ENCODE results near the gene NOL12.
"Not testable (repeated sequence)": the region's sequence is repeated elsewhere in the genome, so short reads cannot be mapped to it uniquely, and the experiment has no call there.

The NOL12 gene

GRCh38 chr22:37686002-37686982, at the start of gene NOL12:
NOL12 (plus strand) TSS chr22:37686343; CDS start chr22:37686393, 50 bp downstream.
- peak; percentile 73 for DNase-seq (ENCODE audit: low read depth)

GRCh38 chr22:37636949-37637273, 49.2 kb upstream of the NOL12 start:
- DNase-seq (ENCODE audit: low read depth) = no peak

- no peak for DNase-seq (ENCODE audit: low read depth)
Observed at GRCh38 chr22:37638391-37639069, 47.6 kb upstream of the NOL12 start.

GRCh38 chr22:37639070-37639760, 46.9 kb upstream of the NOL12 start, which contains the start of gene SH3BP1:
SH3BP1 (plus strand) TSS chr22:37639669; CDS start chr22:37639788, 119 bp downstream.
- DNase-seq (ENCODE audit: low read depth) = no peak

GRCh38 chr22:37639771-37640590, 46.2 kb upstream of the NOL12 start:
- no peak for DNase-seq (ENCODE audit: low read depth)

- DNase-seq (ENCODE audit: low read depth) = no peak
Observed at GRCh38 chr22:37640591-37641560, 45.3 kb upstream of the NOL12 start.

GRCh38 chr22:37641561-37641949, 44.6 kb upstream of the NOL12 start:
- no peak for DNase-seq (ENCODE audit: low read depth)

- no peak for DNase-seq (ENCODE audit: low read depth)
Observed at GRCh38 chr22:37643225-37643847, 42.8 kb upstream of the NOL12 start.

- no peak for DNase-seq (ENCODE audit: low read depth)
Observed at GRCh38 chr22:37647317-37647716, 38.8 kb upstream of the NOL12 start.

- no peak for DNase-seq (ENCODE audit: low read depth)
Observed at GRCh38 chr22:37647928-37648327, 38.2 kb upstream of the NOL12 start.

- no peak for DNase-seq (ENCODE audit: low read depth)
Observed at GRCh38 chr22:37650463-37651136, 35.5 kb upstream of the NOL12 start.

GRCh38 chr22:37654563-37655251, 31.4 kb upstream of the NOL12 start:
- no peak for DNase-seq (ENCODE audit: low read depth)

GRCh38 chr22:37655252-37655563, 30.9 kb upstream of the NOL12 start:
- DNase-seq (ENCODE audit: low read depth) = no peak

- not testable (repeated sequence) for DNase-seq (ENCODE audit: low read depth)
Observed at GRCh38 chr22:37656583-37656982, 29.6 kb upstream of the NOL12 start.

GRCh38 chr22:37657590-37658132, 28.5 kb upstream of the NOL12 start:
- no peak for DNase-seq (ENCODE audit: low read depth)

- peak; percentile 100 for DNase-seq (ENCODE audit: low read depth)
Observed at GRCh38 chr22:37658133-37659065, 27.7 kb upstream of the NOL12 start, which contains the start of gene PDXP. PDXP (plus strand) TSS chr22:37658723; CDS start chr22:37658783, 60 bp downstream.

Measured in stromal cell of bone marrow (primary cell).